Mucosa of descending colon (tissue), 3 donors: ENCODE data around the gene ITGB5. TPM values are rescaled to one million over a fixed set of nuclear protein-coding genes. Genes with fewer than 3 reads are reported as not detected.
"Not testable (repeated sequence)": the region's sequence is repeated elsewhere in the genome, so short reads cannot be mapped to it uniquely, and the experiment has no call there.

ENCODE experiments used
- ATAC-seq: fragments of 200-7000 bp; cut with Tn5 transposase; one replicate; pipeline ENCODE4 v1.9.1; 2020; ENCODE audit warnings: mild to moderate bottlenecking, moderate library complexity
- DNase-seq, 3 donors: peaks; one replicate each; pipeline ENCODE4 v3.0.0-alpha.2; 2020
- H3K36me3 ChIP-seq: fragments of 200-600 bp; one replicate; pipeline ENCODE4 v1.8.0; 2021; ENCODE audit warnings: low read depth, mild to moderate bottlenecking
- H3K4me1 ChIP-seq: fragments of 200-600 bp; one replicate; pipeline ENCODE4 v1.8.0; 2021; ENCODE audit warnings: low read depth, mild to moderate bottlenecking
- H3K4me3 ChIP-seq: fragments of 200-600 bp; one replicate; pipeline ENCODE4 v1.8.0; 2021; ENCODE audit warnings: mild to moderate bottlenecking
- H3K9me3 ChIP-seq: fragments of 200-600 bp; one replicate; pipeline ENCODE4 v1.8.0; 2021; ENCODE audit warnings: mild to moderate bottlenecking
- CTCF ChIP-seq: fragments of 200-600 bp; IDR thresholded peaks from one replicate; pipeline ENCODE4 v1.8.0; 2022; ENCODE audit warnings: antibody characterized with exemption, mild to moderate bottlenecking
- intact Hi-C, 2 donors: fragments of 100-400 bp; cut with DNase I in 1 of 2; cut with micrococcal nuclease in 1 of 2; formaldehyde crosslinking; loops; one replicate each; pipeline versions ENCODE4 v1.11.0 to v1.11.1; 2022; cut with DNase I, micrococcal nuclease
- total RNA-seq, 3 donors: library from RNA; stranded (reverse); fragmentation: NEBNext Ultra II Directional in 2 of 3; extraction: Animal tissue kit (Norgen Biotek cat#: 25700) in 2 of 3; gene quantifications; one replicate each; pipeline versions ENCODE4 v1.2.1 to v1.2.4, GENCODE V29; 2021 to 2023
- donor health status: DM: no; HTN: no; CAD: no; lungs with moderate emphysema.
- donor health status: DM: no; HTN: no; CAD: no.
- donor health status: DM: no; HTN: yes; CAD: no.

The ITGB5 gene
- total RNA-seq, 3 donors from 2014 or later: 67.9 to 102 (median 69.6) TPM

DNA sequence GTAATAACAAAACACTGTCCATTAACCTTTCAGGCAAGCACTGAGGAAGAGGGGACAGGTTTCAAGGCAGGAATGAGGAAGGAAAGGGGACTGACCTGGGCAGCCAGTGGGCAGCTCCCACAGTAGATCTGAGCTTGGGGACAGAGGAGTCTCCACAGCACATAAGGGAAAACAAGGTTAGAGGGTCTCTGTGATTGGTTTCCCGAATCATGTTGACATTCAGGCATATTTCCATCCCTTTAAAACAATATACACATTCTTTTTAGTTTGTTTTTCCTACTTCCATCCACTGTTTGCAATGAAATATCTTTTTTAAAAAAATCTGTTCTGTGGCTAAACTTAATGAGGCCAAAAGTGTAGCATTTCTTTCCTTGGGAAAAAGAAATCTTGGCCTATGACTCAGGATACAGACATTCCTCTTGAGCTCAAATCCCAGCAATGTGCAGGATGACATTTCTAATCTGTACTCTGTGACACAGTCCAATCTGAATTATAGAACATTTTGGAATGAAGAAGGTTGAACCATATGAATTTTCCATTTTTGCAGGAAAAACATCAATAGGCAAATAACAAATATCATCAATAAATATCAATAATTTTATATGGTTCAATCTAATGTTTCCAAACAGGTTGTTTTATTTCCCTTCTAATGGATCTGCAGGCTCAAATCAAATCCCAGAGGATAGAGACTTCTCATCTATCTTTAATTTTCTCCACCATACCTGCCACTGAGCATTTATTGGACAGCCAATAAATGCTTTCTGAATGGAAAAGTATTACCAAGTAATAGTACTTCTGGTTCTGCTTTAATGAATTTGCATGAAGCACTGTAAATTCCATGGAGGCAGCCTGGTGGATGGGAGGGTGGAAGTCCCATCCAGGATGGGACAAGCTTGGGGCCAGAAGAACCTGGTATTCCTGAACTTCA, 54.1 kb downstream of the ITGB5 start:
- peaks cover 37% of the 10 kb centered on the region for H3K4me1 ChIP-seq
- DNase-seq (no peak), ATAC-seq (no peak)
- intact Hi-C loops: no loop called here
- no peaks in the 10 kb centered on the region for H3K9me3 ChIP-seq
- no peak overlapping the region for H3K4me3 ChIP-seq
- no peak for TF ChIP-seq CTCF
- no peaks in the 10 kb centered on the region for H3K36me3 ChIP-seq

DNA sequence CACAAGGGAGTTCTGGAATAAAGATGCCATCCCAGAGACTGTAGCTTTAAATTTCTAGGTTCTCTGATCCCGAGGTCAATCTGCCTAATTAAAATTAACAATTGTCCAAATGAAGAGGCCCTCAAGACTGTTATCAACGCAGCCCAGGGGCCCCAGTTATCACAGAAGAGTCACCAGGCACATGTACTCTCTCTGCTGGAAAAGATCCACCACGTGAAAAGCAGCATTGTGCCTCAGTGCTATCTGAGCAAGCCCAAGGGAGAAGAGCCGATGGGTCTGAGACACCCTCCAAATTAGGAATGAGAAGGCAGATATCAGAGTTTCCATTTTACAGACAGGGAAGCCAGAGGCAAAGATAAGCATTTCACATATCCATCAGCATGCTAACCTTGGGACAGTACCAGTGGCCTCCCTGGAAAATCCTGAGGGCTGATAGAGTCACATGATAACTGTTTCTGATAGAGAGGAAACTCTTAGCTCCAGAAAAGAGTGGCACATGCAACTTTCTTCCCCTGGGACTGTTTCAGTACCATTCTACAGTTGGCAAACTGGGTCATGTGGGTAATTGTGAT, 55.5 kb downstream of the ITGB5 start:
- ATAC-seq (no peak), DNase-seq (no peak)
- Histone ChIP-seq H3K4me3 (no peak overlapping the region), H3K4me1 (peaks cover 29% of the 10 kb centered on the region), H3K9me3 (no peaks in the 10 kb centered on the region), H3K36me3 (no peaks in the 10 kb centered on the region)
- no peak for TF ChIP-seq CTCF
- intact Hi-C loops: no loop called here

GRCh38 chr3:124829819-124830554, 57.2 kb downstream of the ITGB5 start:
- Histone ChIP-seq H3K4me3 (no peak overlapping the region), H3K9me3 (no peaks in the 10 kb centered on the region), H3K4me1 (peaks cover 12% of the 10 kb centered on the region), H3K36me3 (no peaks in the 10 kb centered on the region)
- intact Hi-C loops: loop anchor here in 1 of 2 donors (5.0 kb wide), 1 partner anchor 43 kb away; no protein-coding TSS in a partner anchor
- ATAC-seq (peak; percentile 3), DNase-seq (no peak)
- no peak for TF ChIP-seq CTCF

GRCh38 chr3:124829178-124829818, 57.9 kb downstream of the ITGB5 start:
- Histone ChIP-seq H3K4me3 (no peak overlapping the region), H3K4me1 (peaks cover 5% of the 10 kb centered on the region), H3K9me3 (no peaks in the 10 kb centered on the region), H3K36me3 (no peaks in the 10 kb centered on the region)
- TF ChIP-seq CTCF: no peak
- intact Hi-C loops: loop anchor here in 1 of 2 donors (5.0 kb wide), 1 partner anchor 42 kb away; no protein-coding TSS in a partner anchor
- ATAC-seq: no peak
- DNase-seq: no peak

DNA sequence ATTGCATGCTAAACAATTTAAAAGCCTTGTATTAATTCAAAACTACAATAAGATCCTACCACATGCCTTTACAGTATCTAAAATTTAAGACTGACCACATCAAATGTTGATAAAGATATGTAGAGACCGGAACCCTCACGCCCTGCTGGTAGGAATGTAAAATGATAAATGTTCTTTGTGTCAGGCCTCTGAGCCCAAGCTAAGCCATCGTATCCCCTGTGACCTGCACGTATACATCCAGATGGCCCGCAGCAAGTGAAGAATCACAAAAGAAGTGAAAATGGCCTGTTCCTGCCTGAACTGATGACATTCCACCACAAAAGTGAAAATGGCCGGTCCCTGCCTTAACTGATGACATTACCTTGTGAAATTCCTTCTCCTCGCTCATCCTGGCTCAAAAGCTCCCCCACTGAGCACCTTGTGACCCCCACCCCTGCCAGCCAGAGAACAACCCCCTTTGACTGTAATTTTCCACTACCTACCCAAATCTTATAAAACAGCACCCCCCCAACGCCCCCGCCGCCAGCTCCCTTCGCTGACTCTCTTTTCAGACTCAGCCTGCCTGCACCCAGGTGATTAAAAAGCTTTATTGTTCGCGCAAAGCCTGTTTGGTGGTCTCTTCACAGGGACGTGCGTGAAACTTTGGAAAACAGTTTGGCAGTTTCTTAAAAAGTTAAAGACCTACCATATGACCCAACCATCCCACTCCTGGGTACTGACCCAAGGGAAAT, 59.5 kb downstream of the ITGB5 start:
- not testable (repeated sequence) for H3K9me3 ChIP-seq, H3K4me3 ChIP-seq, ATAC-seq, H3K36me3 ChIP-seq, H3K4me1 ChIP-seq, DNase-seq
- intact Hi-C loops: loop anchor here in 1 of 2 donors (5.0 kb wide), 1 partner anchor 40 kb away; no protein-coding TSS in a partner anchor
